Activated CD4-positive, alpha-beta T cell treated with anti-CD3 and anti-CD28 coated beads for 48 hours (primary cell): ENCODE data around the gene SCN4A.
"Not testable (repeated sequence)": the region's sequence is repeated elsewhere in the genome, so short reads cannot be mapped to it uniquely, and the experiment has no call there.

ENCODE experiments used
- DNase-seq: peaks from one replicate; pipeline ENCODE4 v3.0.0-alpha.2; 2020

The SCN4A gene

GRCh38 chr17:63984651-63985386, 12.1 kb upstream of the SCN4A start:
- peak; percentile 64 for DNase-seq

- DNase-seq: no peak
Measured at GRCh38 chr17:63984236-63984635, 11.5 kb upstream of the SCN4A start.

GRCh38 chr17:63983320-63983719, 10.6 kb upstream of the SCN4A start:
- no peak for DNase-seq

- not testable (repeated sequence) for DNase-seq
Measured at GRCh38 chr17:63982641-63983040, 9.9 kb upstream of the SCN4A start.

GRCh38 chr17:63978272-63979200, 5.8 kb upstream of the SCN4A start:
- DNase-seq: no peak

GRCh38 chr17:63976702-63977101, 4.0 kb upstream of the SCN4A start:
- DNase-seq: no peak

- no peak for DNase-seq
Measured at GRCh38 chr17:63975541-63976092, 2.9 kb upstream of the SCN4A start.

GRCh38 chr17:63974594-63975192, 2.0 kb upstream of the SCN4A start:
- DNase-seq: no peak

- DNase-seq: no peak
Measured at GRCh38 chr17:63973930-63974593, 1.3 kb upstream of the SCN4A start.

- no peak for DNase-seq
Measured at GRCh38 chr17:63973247-63973646, 529 bp upstream of the SCN4A start.

GRCh38 chr17:63969278-63969677, 3.4 kb downstream of the SCN4A start:
- DNase-seq: no peak

- peak; percentile 56 for DNase-seq
Measured at GRCh38 chr17:63967953-63968352, 4.8 kb downstream of the SCN4A start.

GRCh38 chr17:63966646-63967264, 6.0 kb downstream of the SCN4A start:
- peak; percentile 40 for DNase-seq

- DNase-seq: no peak
Measured at GRCh38 chr17:63963123-63963522, 9.6 kb downstream of the SCN4A start.

- DNase-seq: no peak
Measured at GRCh38 chr17:63962298-63962744, 10.4 kb downstream of the SCN4A start.

- peak; percentile 70 for DNase-seq
Measured at GRCh38 chr17:63961355-63962212, 11.1 kb downstream of the SCN4A start.

GRCh38 chr17:63960430-63960829, 12.3 kb downstream of the SCN4A start:
- DNase-seq: no peak

GRCh38 chr17:63960006-63960405, 12.7 kb downstream of the SCN4A start:
- no peak for DNase-seq

- DNase-seq: no peak
Measured at GRCh38 chr17:63956296-63956920, 16.3 kb downstream of the SCN4A start.

GRCh38 chr17:63955791-63956190, 16.9 kb downstream of the SCN4A start:
- DNase-seq: no peak

GRCh38 chr17:63955232-63955631, 17.5 kb downstream of the SCN4A start:
- no peak for DNase-seq
